Measurements from ENCODE around the gene FHL5.

DNA sequence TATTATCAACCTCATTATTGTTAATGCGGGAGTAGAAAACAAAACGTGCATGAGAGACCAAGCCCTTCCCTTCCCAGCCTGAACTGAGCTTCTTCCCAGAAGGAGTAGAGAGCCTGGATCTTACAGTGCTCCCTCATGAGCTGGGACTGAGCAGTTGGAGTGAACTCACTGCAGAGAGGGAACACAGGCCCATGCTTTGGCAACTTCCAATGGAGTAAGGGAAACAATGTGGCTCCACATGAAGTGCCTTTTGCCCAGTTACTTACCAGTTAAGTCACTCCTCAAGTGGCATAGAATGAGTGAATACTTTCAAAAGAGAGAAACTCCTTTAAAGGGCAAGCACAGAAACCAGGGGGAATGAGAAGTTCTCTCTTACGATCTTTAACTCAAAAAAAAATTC, 12.4 kb downstream of the FHL5 start:
- TF ChIP-seq, protein P1, sequence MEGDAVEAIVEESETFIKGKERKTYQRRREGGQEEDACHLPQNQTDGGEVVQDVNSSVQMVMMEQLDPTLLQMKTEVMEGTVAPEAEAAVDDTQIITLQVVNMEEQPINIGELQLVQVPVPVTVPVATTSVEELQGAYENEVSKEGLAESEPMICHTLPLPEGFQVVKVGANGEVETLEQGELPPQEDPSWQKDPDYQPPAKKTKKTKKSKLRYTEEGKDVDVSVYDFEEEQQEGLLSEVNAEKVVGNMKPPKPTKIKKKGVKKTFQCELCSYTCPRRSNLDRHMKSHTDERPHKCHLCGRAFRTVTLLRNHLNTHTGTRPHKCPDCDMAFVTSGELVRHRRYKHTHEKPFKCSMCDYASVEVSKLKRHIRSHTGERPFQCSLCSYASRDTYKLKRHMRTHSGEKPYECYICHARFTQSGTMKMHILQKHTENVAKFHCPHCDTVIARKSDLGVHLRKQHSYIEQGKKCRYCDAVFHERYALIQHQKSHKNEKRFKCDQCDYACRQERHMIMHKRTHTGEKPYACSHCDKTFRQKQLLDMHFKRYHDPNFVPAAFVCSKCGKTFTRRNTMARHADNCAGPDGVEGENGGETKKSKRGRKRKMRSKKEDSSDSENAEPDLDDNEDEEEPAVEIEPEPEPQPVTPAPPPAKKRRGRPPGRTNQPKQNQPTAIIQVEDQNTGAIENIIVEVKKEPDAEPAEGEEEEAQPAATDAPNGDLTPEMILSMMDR (IDR thresholded peaks at IDR 0.05; ENCODE audit: extremely low read depth in 1 of 2, insufficient read depth in 1 of 2, low read depth in 1 of 2, low read length in 2 of 2), result no peak
- TF ChIP-seq EZH2 (IDR thresholded peaks at IDR 0.05; ENCODE audit: borderline replicate concordance, low read depth, low read length, severe bottlenecking) (no peak), MYC (IDR thresholded peaks at IDR 0.05; ENCODE audit: low read depth, low read length) (no peak), POLR2AphosphoS5 (IDR thresholded peaks at IDR 0.05; ENCODE audit: insufficient read depth, low read depth, low read length) (no peak), POLR2A (IDR thresholded peaks at IDR 0.05; ENCODE audit: low read depth, low read length) (no peak), FOS (IDR thresholded peaks at IDR 0.05; ENCODE audit: borderline replicate concordance, insufficient read depth, low read length) (no peak)
- TF ChIP-seq, protein P2, sequence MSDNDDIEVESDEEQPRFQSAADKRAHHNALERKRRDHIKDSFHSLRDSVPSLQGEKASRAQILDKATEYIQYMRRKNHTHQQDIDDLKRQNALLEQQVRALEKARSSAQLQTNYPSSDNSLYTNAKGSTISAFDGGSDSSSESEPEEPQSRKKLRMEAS (IDR thresholded peaks at IDR 0.05; ENCODE audit: insufficient read depth, insufficient read length), result no peak
